Epithelial cell of esophagus (primary cell): ENCODE data around the gene F12.

ENCODE experiments used
- DNase-seq: peaks from one replicate; pipeline ENCODE4 v3.0.0; 2010; ENCODE audit warnings: low read depth
- H3K4me3 ChIP-seq: 2 replicates; pipeline ENCODE4 v1.5.1; 2011; ENCODE audit warnings: mild to moderate bottlenecking, low read length, control low read depth
- CTCF ChIP-seq: IDR thresholded peaks from 2 replicates; pipeline ENCODE4 v1.5.1; 2011; ENCODE audit warnings: low read depth, mild to moderate bottlenecking, low read length, control low read depth, inconsistent platforms; ENCODE audit not compliant: insufficient read depth; ENCODE audit errors: missing control alignments

The F12 gene

GRCh38 chr5:177442066-177442826, 32.9 kb upstream of the F12 start:
- DNase-seq: no peak
- no peak for TF ChIP-seq CTCF

DNA sequence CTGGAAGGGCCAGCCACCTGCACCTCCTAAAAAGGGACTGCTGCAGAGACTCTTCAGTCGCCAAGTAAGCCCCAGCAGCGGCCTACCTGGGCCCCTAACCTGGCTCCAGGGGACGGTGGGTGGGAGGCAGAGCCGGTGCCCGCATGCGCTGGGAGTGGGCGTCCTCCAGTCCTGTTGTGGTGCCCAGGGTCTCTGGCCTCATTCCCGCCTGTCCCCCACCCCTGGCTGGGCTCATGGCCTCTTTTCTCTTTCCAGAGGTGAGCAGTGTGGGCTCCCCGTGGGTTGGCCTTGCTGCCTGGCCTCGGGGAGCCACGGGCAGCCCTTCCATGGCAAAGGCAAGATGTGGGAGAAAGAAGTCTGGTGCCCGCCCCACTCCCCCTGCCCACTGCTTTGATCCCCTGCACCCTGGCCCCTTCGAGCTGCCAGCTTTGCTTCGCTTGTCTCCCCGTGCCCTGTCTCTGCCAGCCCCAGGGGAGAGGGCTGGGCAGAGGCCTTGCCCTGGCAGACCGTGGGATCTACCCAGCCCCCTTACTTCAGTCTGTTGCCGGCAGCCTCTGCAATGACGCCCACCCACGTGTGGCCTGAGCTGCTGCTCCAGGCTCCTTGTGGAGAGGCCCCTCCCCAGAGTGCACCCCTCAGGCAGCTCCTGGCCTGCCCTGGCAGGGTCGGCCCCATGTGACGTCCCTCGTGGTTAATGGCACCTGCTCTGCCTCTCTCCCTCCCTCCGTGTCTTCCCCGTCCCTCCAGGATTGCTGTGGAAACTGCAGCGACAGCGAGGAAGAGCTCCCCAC, 31.8 kb upstream of the F12 start:
- DNase-seq: no peak
- H3K4me3 ChIP-seq: no peak overlapping the region
- TF ChIP-seq CTCF: no peak

More at GRCh38 chr5:177442066-177442826, 32.9 kb upstream of the F12 start:
- H3K4me3 ChIP-seq: no peak overlapping the region

- no peak for TF ChIP-seq CTCF
- no peak overlapping the region for H3K4me3 ChIP-seq
- DNase-seq: no peak
These were observed 31.0 kb upstream of the F12 start for GRCh38 chr5:177440211-177440989.

DNA sequence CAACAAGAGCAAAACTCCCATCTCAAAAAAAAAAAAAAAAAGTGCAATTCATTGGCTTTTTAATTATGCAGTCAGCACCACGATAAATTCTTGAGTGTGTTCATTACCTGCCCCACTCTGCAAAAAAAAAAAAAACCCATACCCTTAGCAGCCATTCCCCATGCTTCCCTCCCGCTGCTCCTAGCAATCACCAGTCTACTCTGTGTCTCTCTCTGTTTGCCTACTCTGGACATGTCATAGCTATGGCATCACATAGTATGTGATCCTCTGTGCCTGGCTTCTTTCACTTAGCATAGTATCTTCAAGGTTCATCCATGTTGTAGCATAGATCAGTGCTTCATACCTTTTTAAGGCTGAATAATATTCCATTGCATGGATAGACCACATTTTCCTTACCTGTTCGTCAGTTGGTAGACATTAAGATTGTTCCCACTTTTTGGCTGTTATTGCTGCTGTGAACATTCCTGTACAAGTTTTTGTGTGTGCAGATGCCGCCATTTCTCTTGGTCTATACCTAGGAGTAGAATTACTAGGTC, 30.2 kb upstream of the F12 start:
- TF ChIP-seq CTCF: no peak
- no peak for DNase-seq
- H3K4me3 ChIP-seq: no peak overlapping the region

DNA sequence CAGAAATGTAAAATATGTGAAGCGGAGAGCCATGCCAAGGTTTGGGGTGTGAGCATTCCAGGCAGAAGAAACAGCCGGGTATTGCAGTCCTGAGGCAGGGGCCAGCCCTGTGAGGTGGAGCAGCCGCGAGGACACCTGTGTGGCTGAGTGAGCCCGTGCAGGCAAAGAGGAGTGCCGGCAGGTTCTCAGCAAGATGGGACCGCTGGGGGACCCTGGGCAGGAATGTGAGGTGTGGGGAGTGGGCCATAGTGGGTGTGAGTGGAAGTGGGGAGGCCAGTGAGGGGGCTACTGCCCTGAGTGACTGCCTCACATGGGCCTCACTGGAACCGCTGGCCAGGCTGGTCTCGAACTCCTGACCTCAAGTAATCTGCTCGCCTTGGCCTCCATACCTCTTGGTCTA, 29.1 kb upstream of the F12 start:
- H3K4me3 ChIP-seq: no peak overlapping the region
- no peak for DNase-seq
- TF ChIP-seq CTCF: no peak

GRCh38 chr5:177437623-177438022, 28.3 kb upstream of the F12 start:
- DNase-seq: no peak
- no peak for TF ChIP-seq CTCF
- H3K4me3 ChIP-seq: no peak overlapping the region
